Panc1 (cell line): ENCODE data around the gene CNN2.

Source experiments
- TCF7L2 ChIP-seq: IDR thresholded peaks from 2 replicates; pipeline ENCODE4 v1.6.1; 2011; ENCODE audit warnings: mild to moderate bottlenecking, low read depth, low read length, inconsistent platforms
- TF ChIP-seq, protein P1 (sequence below): fragments of 450-650 bp; IDR thresholded peaks from 2 replicates; pipeline ENCODE4 v1.5.1; 2017; ENCODE audit warnings: mild to moderate bottlenecking

DNA sequence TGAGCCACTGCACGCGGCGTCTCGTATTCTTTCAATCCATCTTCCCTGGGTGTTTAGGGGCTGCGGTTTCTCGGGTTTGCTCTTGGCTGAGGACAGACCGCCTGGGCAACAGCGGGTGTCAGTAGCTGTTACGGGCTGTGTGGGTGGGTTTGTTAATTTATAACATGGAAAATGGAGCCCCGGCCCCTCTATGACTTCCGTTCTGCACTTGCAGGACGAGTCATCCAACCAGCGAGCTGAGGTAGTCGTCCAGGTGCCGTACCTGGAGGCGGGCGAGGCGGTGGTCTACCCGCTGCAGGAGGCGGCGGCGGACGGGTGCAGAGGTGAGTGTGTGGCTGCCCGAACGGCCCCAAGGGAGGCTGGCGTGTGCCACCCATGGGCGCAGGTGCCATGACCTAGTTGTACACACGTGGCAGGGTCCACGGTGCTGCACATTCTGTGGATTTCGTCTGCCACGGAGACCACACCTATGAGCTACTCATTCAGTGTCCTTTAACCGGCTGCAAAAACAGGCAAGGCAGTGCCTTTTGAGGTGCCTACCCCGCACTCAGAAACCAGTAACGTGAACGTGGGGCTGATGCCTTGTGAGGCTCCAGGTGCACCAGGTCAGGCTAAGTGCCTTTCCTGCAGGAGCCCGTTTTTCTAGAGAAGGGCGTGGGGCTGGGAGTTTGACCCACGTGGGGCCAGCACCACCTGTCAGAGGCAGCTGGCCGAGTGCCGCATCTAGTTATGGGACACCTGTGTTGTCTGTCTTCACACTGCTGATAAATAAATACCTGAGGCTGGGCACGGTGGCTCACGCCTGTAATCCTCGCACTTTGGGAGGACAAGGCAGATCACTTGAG lies 57.8 kb downstream of the CNN2 start:
- TF ChIP-seq, protein P1, sequence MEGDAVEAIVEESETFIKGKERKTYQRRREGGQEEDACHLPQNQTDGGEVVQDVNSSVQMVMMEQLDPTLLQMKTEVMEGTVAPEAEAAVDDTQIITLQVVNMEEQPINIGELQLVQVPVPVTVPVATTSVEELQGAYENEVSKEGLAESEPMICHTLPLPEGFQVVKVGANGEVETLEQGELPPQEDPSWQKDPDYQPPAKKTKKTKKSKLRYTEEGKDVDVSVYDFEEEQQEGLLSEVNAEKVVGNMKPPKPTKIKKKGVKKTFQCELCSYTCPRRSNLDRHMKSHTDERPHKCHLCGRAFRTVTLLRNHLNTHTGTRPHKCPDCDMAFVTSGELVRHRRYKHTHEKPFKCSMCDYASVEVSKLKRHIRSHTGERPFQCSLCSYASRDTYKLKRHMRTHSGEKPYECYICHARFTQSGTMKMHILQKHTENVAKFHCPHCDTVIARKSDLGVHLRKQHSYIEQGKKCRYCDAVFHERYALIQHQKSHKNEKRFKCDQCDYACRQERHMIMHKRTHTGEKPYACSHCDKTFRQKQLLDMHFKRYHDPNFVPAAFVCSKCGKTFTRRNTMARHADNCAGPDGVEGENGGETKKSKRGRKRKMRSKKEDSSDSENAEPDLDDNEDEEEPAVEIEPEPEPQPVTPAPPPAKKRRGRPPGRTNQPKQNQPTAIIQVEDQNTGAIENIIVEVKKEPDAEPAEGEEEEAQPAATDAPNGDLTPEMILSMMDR: no peak
- TF ChIP-seq TCF7L2: no peak
